H1 (cell line): ENCODE data around the gene DAPK1. TPM values are rescaled to one million over a fixed set of nuclear protein-coding genes. Genes with fewer than 3 reads are reported as not detected.

ENCODE experiments used
- CBX5 ChIP-seq: fragments of 300-800, 300-1000 bp; sonication (generic); IDR thresholded peaks from 2 replicates; pipeline ENCODE4 v1.7.1; 2016; ENCODE audit warnings: antibody characterized with exemption, low read length, low read depth
- CHD1 ChIP-seq: IDR thresholded peaks from 2 replicates; pipeline ENCODE4 v1.6.1; 2012; ENCODE audit warnings: low read depth, low read length, improper control_type of control experiment
- NRF1 ChIP-seq: IDR thresholded peaks from 2 replicates; pipeline ENCODE4 v1.6.1; 2011; ENCODE audit warnings: mild to moderate bottlenecking, low read depth, low read length, improper control_type of control experiment
- POU5F1 ChIP-seq: IDR thresholded peaks from 2 replicates; pipeline ENCODE4 v1.6.1; 2011; ENCODE audit warnings: low read depth, mild to moderate bottlenecking, low read length, moderate library complexity
- SIRT6 ChIP-seq: IDR thresholded peaks from one replicate; pipeline ENCODE4 v1.7.1; 2012; ENCODE audit warnings: low read length, inconsistent platforms
- polyA plus RNA-seq, 7 experiments: library from polyadenylated mRNA; depleted of rRNA in 3 of 7; stranded (reverse) in 5 of 7; unstranded in 2 of 7; fragments of >200 nt in 5 of 7; fragments of 200-250 nt in 2 of 7; gene quantifications; 1 replicate in 5 of 7; 2 replicates in 1 of 7; 4 replicates in 1 of 7; pipeline versions ENCODE4 v1.2.1 to v1.2.3, GENCODE V29; 2011 to 2013; ENCODE audit warnings: missing spikeins in 2 of 7, mixed read lengths in 2 of 7
- total RNA-seq: library from RNA; stranded (reverse); fragmentation: NEBNext Ultra II Directional; extraction: Animal tissue kit (Norgen Biotek cat#: 25700); gene quantifications from 2 replicates; pipeline ENCODE4 v1.2.1, GENCODE V29; 2021
- TF ChIP-seq, protein P1 (sequence below): fragments of 300-600 bp; sonication (generic); IDR thresholded peaks from 2 replicates; pipeline ENCODE4 v1.7.1; 2012; ENCODE audit warnings: low read length, moderate library complexity, mild to moderate bottlenecking, inconsistent platforms; ENCODE audit not compliant: insufficient replicate concordance
- TF ChIP-seq, protein P2 (sequence below): IDR thresholded peaks from 2 replicates; pipeline ENCODE4 v1.6.1; 2012; ENCODE audit warnings: low read length, inconsistent platforms

DAPK1 gene
- total and polyA plus RNA-seq, 2 of the 8 experiments (the other 6 are each of a cell fraction or from before 2014, with no cell fraction given): 62.4 to 131 TPM

DNA sequence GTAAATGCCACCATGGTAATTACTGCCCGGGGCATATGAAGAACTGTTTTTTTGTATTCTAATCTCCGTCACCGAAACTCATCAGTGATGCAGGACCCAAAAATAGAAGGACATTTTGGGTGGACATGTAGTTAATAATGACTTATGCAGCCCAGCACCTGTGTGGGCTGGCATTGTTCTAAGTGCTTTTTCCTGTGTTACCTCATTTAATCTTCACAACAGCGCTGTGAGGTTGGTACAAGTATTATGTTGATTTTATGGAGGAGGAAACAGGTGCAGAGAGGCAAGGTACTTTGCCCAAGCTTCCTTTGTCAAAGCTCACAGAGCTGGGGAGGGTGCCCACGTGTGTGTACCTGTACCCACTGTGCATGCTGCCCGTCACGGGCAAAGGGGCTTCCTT, 58.4 kb downstream of the DAPK1 start (continued):
- TF ChIP-seq, protein P1, sequence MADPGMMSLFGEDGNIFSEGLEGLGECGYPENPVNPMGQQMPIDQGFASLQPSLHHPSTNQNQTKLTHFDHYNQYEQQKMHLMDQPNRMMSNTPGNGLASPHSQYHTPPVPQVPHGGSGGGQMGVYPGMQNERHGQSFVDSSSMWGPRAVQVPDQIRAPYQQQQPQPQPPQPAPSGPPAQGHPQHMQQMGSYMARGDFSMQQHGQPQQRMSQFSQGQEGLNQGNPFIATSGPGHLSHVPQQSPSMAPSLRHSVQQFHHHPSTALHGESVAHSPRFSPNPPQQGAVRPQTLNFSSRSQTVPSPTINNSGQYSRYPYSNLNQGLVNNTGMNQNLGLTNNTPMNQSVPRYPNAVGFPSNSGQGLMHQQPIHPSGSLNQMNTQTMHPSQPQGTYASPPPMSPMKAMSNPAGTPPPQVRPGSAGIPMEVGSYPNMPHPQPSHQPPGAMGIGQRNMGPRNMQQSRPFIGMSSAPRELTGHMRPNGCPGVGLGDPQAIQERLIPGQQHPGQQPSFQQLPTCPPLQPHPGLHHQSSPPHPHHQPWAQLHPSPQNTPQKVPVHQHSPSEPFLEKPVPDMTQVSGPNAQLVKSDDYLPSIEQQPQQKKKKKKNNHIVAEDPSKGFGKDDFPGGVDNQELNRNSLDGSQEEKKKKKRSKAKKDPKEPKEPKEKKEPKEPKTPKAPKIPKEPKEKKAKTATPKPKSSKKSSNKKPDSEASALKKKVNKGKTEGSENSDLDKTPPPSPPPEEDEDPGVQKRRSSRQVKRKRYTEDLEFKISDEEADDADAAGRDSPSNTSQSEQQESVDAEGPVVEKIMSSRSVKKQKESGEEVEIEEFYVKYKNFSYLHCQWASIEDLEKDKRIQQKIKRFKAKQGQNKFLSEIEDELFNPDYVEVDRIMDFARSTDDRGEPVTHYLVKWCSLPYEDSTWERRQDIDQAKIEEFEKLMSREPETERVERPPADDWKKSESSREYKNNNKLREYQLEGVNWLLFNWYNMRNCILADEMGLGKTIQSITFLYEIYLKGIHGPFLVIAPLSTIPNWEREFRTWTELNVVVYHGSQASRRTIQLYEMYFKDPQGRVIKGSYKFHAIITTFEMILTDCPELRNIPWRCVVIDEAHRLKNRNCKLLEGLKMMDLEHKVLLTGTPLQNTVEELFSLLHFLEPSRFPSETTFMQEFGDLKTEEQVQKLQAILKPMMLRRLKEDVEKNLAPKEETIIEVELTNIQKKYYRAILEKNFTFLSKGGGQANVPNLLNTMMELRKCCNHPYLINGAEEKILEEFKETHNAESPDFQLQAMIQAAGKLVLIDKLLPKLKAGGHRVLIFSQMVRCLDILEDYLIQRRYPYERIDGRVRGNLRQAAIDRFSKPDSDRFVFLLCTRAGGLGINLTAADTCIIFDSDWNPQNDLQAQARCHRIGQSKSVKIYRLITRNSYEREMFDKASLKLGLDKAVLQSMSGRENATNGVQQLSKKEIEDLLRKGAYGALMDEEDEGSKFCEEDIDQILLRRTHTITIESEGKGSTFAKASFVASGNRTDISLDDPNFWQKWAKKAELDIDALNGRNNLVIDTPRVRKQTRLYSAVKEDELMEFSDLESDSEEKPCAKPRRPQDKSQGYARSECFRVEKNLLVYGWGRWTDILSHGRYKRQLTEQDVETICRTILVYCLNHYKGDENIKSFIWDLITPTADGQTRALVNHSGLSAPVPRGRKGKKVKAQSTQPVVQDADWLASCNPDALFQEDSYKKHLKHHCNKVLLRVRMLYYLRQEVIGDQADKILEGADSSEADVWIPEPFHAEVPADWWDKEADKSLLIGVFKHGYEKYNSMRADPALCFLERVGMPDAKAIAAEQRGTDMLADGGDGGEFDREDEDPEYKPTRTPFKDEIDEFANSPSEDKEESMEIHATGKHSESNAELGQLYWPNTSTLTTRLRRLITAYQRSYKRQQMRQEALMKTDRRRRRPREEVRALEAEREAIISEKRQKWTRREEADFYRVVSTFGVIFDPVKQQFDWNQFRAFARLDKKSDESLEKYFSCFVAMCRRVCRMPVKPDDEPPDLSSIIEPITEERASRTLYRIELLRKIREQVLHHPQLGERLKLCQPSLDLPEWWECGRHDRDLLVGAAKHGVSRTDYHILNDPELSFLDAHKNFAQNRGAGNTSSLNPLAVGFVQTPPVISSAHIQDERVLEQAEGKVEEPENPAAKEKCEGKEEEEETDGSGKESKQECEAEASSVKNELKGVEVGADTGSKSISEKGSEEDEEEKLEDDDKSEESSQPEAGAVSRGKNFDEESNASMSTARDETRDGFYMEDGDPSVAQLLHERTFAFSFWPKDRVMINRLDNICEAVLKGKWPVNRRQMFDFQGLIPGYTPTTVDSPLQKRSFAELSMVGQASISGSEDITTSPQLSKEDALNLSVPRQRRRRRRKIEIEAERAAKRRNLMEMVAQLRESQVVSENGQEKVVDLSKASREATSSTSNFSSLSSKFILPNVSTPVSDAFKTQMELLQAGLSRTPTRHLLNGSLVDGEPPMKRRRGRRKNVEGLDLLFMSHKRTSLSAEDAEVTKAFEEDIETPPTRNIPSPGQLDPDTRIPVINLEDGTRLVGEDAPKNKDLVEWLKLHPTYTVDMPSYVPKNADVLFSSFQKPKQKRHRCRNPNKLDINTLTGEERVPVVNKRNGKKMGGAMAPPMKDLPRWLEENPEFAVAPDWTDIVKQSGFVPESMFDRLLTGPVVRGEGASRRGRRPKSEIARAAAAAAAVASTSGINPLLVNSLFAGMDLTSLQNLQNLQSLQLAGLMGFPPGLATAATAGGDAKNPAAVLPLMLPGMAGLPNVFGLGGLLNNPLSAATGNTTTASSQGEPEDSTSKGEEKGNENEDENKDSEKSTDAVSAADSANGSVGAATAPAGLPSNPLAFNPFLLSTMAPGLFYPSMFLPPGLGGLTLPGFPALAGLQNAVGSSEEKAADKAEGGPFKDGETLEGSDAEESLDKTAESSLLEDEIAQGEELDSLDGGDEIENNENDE: no peak
- TF ChIP-seq POU5F1: no peak
- TF ChIP-seq CHD1: no peak
- no peak for TF ChIP-seq CBX5
- TF ChIP-seq SIRT6: no peak
- TF ChIP-seq, protein P2, sequence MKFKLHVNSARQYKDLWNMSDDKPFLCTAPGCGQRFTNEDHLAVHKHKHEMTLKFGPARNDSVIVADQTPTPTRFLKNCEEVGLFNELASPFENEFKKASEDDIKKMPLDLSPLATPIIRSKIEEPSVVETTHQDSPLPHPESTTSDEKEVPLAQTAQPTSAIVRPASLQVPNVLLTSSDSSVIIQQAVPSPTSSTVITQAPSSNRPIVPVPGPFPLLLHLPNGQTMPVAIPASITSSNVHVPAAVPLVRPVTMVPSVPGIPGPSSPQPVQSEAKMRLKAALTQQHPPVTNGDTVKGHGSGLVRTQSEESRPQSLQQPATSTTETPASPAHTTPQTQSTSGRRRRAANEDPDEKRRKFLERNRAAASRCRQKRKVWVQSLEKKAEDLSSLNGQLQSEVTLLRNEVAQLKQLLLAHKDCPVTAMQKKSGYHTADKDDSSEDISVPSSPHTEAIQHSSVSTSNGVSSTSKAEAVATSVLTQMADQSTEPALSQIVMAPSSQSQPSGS: no peak
- no peak for TF ChIP-seq NRF1
- TF ChIP-seq, all 59 proteins: peak for 0
